Liver (tissue), 9 donors: Measurements from ENCODE around the gene NEB. TPM values are rescaled to one million over a fixed set of nuclear protein-coding genes. Genes with fewer than 3 reads are reported as not detected.

Source experiments
- DNase-seq: peaks from one replicate; pipeline ENCODE4 v3.0.0-alpha.2; 2017; ENCODE audit warnings: low spot score
- H3K27ac ChIP-seq, 2 donors: one replicate each; pipeline ENCODE4 v1.7.0; 2013; ENCODE audit warnings: inconsistent platforms in 2 of 2, low read length in 2 of 2, control low read depth in 1 of 2, low read depth in 1 of 2, mild to moderate bottlenecking in 1 of 2
- H3K27me3 ChIP-seq, 4 donors: one replicate each; pipeline versions ENCODE4 v1.6.1 to v1.7.0; 2013; ENCODE audit warnings: low read length in 3 of 4, inconsistent platforms in 1 of 4, mild to moderate bottlenecking in 1 of 4, moderate library complexity in 1 of 4; ENCODE audit not compliant: control insufficient read depth in 4 of 4, insufficient read depth in 4 of 4
- H3K36me3 ChIP-seq, 4 donors: one replicate each; pipeline versions ENCODE4 v1.6.1 to v1.7.0; 2013; ENCODE audit warnings: low read length in 3 of 4, mild to moderate bottlenecking in 3 of 4, low read depth in 1 of 4, moderate library complexity in 1 of 4; ENCODE audit not compliant: control insufficient read depth in 4 of 4, insufficient read depth in 3 of 4
- H3K4me1 ChIP-seq, 4 donors: one replicate each; pipeline versions ENCODE4 v1.6.1 to v1.7.0; 2013; ENCODE audit warnings: low read length in 3 of 4, mild to moderate bottlenecking in 3 of 4, moderate library complexity in 1 of 4; ENCODE audit not compliant: control insufficient read depth in 4 of 4, insufficient read depth in 4 of 4
- H3K4me3 ChIP-seq, 3 donors: one replicate each; pipeline versions ENCODE4 v1.6.1 to v1.7.0; 2013; ENCODE audit warnings: low read length in 3 of 3, control low read depth in 1 of 3, low read depth in 1 of 3, mild to moderate bottlenecking in 1 of 3
- H3K9ac ChIP-seq, 2 donors: one replicate each; pipeline ENCODE4 v1.7.0; 2013; ENCODE audit warnings: low read length in 2 of 2, mild to moderate bottlenecking in 2 of 2, moderate library complexity in 2 of 2, control low read depth in 1 of 2, low read depth in 1 of 2
- H3K9me3 ChIP-seq, 4 donors: one replicate each; pipeline versions ENCODE4 v1.6.1 to v1.7.0; 2013; ENCODE audit warnings: low read length in 3 of 4; ENCODE audit not compliant: control insufficient read depth in 4 of 4
- EGR1 ChIP-seq, 2 donors: IDR thresholded peaks; 2 replicates each; pipeline ENCODE4 v1.6.1; 2016 to 2018; ENCODE audit warnings: antibody characterized with exemption in 2 of 2, low read depth in 2 of 2
- FOXA1 ChIP-seq: IDR thresholded peaks from 2 replicates; pipeline ENCODE4 v1.6.1; 2016; ENCODE audit warnings: antibody characterized with exemption
- FOXA2 ChIP-seq: IDR thresholded peaks from 2 replicates; pipeline ENCODE4 v1.6.1; 2016; ENCODE audit warnings: antibody characterized with exemption
- GABPA ChIP-seq, 2 donors: IDR thresholded peaks in 1 of 2; conservative IDR thresholded peaks in 1 of 2; 2 replicates each; pipeline ENCODE4 v1.6.1; 2016; ENCODE audit warnings: antibody characterized with exemption in 2 of 2, mild to moderate bottlenecking in 1 of 2, moderate library complexity in 1 of 2
- HNF4A ChIP-seq, 2 donors: conservative IDR thresholded peaks; 2 replicates each; pipeline ENCODE4 v1.6.1; 2016; ENCODE audit warnings: antibody characterized with exemption in 2 of 2, mild to moderate bottlenecking in 2 of 2
- HNF4G ChIP-seq: IDR thresholded peaks from 2 replicates; pipeline ENCODE4 v1.6.1; 2016; ENCODE audit warnings: antibody characterized with exemption
- JUND ChIP-seq, 2 donors: IDR thresholded peaks; 2 replicates each; pipeline ENCODE4 v1.6.1; 2016; ENCODE audit warnings: antibody characterized with exemption in 2 of 2
- NR2F2 ChIP-seq: IDR thresholded peaks from 2 replicates; pipeline ENCODE4 v1.6.1; 2016; ENCODE audit warnings: antibody characterized with exemption
- RAD21 ChIP-seq, 2 donors: IDR thresholded peaks; 2 replicates each; pipeline ENCODE4 v1.6.1; 2016; ENCODE audit warnings: antibody characterized with exemption in 2 of 2, mild to moderate bottlenecking in 2 of 2
- RXRA ChIP-seq, 2 donors: IDR thresholded peaks; 2 replicates each; pipeline ENCODE4 v1.6.1; 2017 to 2018; ENCODE audit warnings: antibody characterized with exemption in 2 of 2, mild to moderate bottlenecking in 1 of 2
- SP1 ChIP-seq: IDR thresholded peaks from 2 replicates; pipeline ENCODE4 v1.6.1; 2018; ENCODE audit warnings: antibody characterized with exemption, mild to moderate bottlenecking
- TAF1 ChIP-seq: conservative IDR thresholded peaks from 2 replicates; pipeline ENCODE4 v1.6.1; 2016; ENCODE audit warnings: antibody characterized with exemption, mild to moderate bottlenecking
- YY1 ChIP-seq: IDR thresholded peaks from 2 replicates; pipeline ENCODE4 v1.6.1; 2016; ENCODE audit warnings: antibody characterized with exemption, mild to moderate bottlenecking
- WGBS: extraction: QIAGEN DNeasy Blood & Tissue Kit; methylation state at CpG from one replicate; pipeline ENCODE4 v1.1.7; 2013; 5-methylcytosine and 5-hydroxymethylcytosine counted together
- polyA plus RNA-seq, 2 donors: library from polyadenylated mRNA; stranded (reverse) in 1 of 2; unstranded in 1 of 2; fragments of 200-250 nt in 1 of 2; fragments of >200 nt in 1 of 2; fragmentation: Nextera tagmentation in 1 of 2; extraction: Ambion mirVana in 1 of 2; gene quantifications; one replicate each; pipeline versions ENCODE4 v1.2.1 to v1.2.3, GENCODE V29; 2013 to 2015
- total RNA-seq, 2 donors: library from RNA; depleted of rRNA; stranded (reverse); fragments of >200 nt; gene quantifications; one replicate each; pipeline ENCODE4 v1.2.3, GENCODE V29; 2014
- TF ChIP-seq, protein P1 (sequence below): IDR thresholded peaks from 2 replicates; pipeline ENCODE4 v1.6.1; 2016; ENCODE audit warnings: antibody characterized with exemption
- TF ChIP-seq, protein P2 (sequence below): IDR thresholded peaks from 2 replicates; pipeline ENCODE4 v1.6.1; 2016; ENCODE audit warnings: antibody characterized with exemption
- TF ChIP-seq, protein P3 (sequence below): IDR thresholded peaks from 2 replicates; pipeline ENCODE4 v1.6.1; 2016; ENCODE audit warnings: antibody characterized with exemption, mild to moderate bottlenecking
- TF ChIP-seq, protein P4 (sequence below): IDR thresholded peaks from 2 replicates; pipeline ENCODE4 v1.6.1; 2016; ENCODE audit warnings: antibody characterized with exemption
- TF ChIP-seq, protein P5 (sequence below): fragments of 150-350 bp; IDR thresholded peaks from 2 replicates; pipeline ENCODE4 v1.5.1; 2017; ENCODE audit warnings: improper control_type of control experiment, low read depth, low read length; ENCODE audit not compliant: missing input control
- donor health status: healthy.
- donor health status: healthy.
- donor health status: healthy.
- donor health status: healthy.
- donor health status: healthy.

The NEB gene
- total and polyA plus RNA-seq, 4 donors: 0.28 to 6.4 (median 2.7) TPM

DNA sequence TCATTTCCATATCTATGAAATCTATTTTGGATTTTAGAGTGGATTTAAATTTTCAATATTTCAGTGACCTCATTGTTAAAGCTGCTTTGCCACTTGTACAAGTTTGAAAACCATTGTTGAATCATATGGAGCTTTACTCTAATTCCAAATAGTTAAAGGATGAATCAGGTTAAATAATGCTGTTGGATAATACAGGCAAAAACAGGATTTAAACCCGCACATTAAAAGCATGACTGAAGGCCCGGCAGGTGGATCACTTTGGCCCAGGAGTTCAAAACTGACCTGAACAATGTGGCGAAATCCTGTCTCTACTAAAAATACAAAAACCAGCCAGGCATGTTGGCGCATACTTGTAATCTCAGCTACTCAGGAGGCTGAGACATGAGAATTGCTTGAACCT lies 256.3 kb downstream of the NEB start:
- TF ChIP-seq NR2F2 (no peak), GABPA (IDR thresholded peaks at IDR 0.05 in 1 of 2, conservative IDR thresholded peaks at IDR 0.05 in 1 of 2) (no peak), EGR1 (IDR thresholded peaks at IDR 0.05; ENCODE audit: low read depth in 2 of 2) (no peak), TAF1 (no peak), FOXA2 (no peak), YY1 (no peak), HNF4A (conservative IDR thresholded peaks at IDR 0.05) (no peak), JUND (IDR thresholded peaks at IDR 0.05) (no peak), RAD21 (IDR thresholded peaks at IDR 0.05) (no peak), FOXA1 (no peak), SP1 (no peak), HNF4G (no peak), RXRA (IDR thresholded peaks at IDR 0.05) (no peak)
- TF ChIP-seq, protein P1, sequence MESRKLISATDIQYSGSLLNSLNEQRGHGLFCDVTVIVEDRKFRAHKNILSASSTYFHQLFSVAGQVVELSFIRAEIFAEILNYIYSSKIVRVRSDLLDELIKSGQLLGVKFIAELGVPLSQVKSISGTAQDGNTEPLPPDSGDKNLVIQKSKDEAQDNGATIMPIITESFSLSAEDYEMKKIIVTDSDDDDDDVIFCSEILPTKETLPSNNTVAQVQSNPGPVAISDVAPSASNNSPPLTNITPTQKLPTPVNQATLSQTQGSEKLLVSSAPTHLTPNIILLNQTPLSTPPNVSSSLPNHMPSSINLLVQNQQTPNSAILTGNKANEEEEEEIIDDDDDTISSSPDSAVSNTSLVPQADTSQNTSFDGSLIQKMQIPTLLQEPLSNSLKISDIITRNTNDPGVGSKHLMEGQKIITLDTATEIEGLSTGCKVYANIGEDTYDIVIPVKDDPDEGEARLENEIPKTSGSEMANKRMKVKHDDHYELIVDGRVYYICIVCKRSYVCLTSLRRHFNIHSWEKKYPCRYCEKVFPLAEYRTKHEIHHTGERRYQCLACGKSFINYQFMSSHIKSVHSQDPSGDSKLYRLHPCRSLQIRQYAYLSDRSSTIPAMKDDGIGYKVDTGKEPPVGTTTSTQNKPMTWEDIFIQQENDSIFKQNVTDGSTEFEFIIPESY: no peak
- TF ChIP-seq, protein P2, sequence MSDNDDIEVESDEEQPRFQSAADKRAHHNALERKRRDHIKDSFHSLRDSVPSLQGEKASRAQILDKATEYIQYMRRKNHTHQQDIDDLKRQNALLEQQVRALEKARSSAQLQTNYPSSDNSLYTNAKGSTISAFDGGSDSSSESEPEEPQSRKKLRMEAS: no peak
- TF ChIP-seq, protein P3, sequence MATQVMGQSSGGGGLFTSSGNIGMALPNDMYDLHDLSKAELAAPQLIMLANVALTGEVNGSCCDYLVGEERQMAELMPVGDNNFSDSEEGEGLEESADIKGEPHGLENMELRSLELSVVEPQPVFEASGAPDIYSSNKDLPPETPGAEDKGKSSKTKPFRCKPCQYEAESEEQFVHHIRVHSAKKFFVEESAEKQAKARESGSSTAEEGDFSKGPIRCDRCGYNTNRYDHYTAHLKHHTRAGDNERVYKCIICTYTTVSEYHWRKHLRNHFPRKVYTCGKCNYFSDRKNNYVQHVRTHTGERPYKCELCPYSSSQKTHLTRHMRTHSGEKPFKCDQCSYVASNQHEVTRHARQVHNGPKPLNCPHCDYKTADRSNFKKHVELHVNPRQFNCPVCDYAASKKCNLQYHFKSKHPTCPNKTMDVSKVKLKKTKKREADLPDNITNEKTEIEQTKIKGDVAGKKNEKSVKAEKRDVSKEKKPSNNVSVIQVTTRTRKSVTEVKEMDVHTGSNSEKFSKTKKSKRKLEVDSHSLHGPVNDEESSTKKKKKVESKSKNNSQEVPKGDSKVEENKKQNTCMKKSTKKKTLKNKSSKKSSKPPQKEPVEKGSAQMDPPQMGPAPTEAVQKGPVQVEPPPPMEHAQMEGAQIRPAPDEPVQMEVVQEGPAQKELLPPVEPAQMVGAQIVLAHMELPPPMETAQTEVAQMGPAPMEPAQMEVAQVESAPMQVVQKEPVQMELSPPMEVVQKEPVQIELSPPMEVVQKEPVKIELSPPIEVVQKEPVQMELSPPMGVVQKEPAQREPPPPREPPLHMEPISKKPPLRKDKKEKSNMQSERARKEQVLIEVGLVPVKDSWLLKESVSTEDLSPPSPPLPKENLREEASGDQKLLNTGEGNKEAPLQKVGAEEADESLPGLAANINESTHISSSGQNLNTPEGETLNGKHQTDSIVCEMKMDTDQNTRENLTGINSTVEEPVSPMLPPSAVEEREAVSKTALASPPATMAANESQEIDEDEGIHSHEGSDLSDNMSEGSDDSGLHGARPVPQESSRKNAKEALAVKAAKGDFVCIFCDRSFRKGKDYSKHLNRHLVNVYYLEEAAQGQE: no peak
- TF ChIP-seq, protein P4, sequence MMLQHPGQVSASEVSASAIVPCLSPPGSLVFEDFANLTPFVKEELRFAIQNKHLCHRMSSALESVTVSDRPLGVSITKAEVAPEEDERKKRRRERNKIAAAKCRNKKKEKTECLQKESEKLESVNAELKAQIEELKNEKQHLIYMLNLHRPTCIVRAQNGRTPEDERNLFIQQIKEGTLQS: no peak
- TF ChIP-seq, protein P5, sequence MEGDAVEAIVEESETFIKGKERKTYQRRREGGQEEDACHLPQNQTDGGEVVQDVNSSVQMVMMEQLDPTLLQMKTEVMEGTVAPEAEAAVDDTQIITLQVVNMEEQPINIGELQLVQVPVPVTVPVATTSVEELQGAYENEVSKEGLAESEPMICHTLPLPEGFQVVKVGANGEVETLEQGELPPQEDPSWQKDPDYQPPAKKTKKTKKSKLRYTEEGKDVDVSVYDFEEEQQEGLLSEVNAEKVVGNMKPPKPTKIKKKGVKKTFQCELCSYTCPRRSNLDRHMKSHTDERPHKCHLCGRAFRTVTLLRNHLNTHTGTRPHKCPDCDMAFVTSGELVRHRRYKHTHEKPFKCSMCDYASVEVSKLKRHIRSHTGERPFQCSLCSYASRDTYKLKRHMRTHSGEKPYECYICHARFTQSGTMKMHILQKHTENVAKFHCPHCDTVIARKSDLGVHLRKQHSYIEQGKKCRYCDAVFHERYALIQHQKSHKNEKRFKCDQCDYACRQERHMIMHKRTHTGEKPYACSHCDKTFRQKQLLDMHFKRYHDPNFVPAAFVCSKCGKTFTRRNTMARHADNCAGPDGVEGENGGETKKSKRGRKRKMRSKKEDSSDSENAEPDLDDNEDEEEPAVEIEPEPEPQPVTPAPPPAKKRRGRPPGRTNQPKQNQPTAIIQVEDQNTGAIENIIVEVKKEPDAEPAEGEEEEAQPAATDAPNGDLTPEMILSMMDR: no peak
- WGBS: over 99% methylated on average over 4 of the region's 4 CpGs
- H3K27ac ChIP-seq: no peak overlapping the region
- no peaks in the 10 kb centered on the region for H3K9me3 ChIP-seq
- H3K4me3 ChIP-seq: no peak overlapping the region
- peaks cover 0 to 14% (median 4%) of the 10 kb centered on the region in 4 donors for H3K36me3 ChIP-seq
- no peak overlapping the region for H3K9ac ChIP-seq
- no peak for DNase-seq
- H3K27me3 ChIP-seq: no peaks in the 10 kb centered on the region
- H3K4me1 ChIP-seq: no peaks in the 10 kb centered on the region
